ENCODE results near the gene RALY.

Gene RALY

DNA sequence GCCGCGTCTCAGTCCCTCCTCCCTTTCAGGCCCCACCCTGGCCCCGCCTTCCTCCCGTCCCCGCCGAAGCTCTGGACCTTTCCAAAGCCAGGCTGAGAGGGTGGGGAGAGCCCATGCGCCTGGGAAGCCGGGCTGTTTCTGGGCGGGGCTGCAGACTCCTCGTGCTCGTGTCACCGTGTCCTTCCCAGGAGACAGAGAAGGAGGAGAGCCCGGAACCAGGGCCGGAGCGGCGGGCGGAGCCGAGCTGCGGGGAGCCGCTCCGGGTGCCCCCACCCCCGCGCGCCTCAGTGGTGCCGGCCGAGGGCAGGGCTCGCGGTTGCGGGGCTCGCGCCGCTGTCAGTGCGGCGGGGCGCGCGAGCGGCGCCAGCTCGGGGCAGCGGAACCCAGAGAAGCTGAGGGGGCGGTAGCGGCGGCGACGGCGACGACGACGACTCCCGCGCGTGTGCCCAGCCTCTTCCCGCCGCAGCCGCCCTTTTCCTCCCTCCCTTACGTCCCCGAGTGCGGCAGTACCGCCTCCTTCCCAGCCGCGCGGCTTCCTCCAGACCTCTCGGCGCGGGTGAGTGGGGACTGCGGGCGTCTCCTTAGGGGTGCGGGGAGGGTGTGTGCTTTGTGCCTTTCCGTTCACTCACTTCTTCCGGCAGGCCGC lies at the start of gene RALY:
Gene RALY, plus strand, starts transcription at position 336 of the 646 bp plus-strand sequence. CDS start 78,164 bp downstream, outside the sequence.
- TF ChIP-seq, protein P1, sequence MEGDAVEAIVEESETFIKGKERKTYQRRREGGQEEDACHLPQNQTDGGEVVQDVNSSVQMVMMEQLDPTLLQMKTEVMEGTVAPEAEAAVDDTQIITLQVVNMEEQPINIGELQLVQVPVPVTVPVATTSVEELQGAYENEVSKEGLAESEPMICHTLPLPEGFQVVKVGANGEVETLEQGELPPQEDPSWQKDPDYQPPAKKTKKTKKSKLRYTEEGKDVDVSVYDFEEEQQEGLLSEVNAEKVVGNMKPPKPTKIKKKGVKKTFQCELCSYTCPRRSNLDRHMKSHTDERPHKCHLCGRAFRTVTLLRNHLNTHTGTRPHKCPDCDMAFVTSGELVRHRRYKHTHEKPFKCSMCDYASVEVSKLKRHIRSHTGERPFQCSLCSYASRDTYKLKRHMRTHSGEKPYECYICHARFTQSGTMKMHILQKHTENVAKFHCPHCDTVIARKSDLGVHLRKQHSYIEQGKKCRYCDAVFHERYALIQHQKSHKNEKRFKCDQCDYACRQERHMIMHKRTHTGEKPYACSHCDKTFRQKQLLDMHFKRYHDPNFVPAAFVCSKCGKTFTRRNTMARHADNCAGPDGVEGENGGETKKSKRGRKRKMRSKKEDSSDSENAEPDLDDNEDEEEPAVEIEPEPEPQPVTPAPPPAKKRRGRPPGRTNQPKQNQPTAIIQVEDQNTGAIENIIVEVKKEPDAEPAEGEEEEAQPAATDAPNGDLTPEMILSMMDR (conservative IDR thresholded peaks at IDR 0.05; ENCODE audit: low read length): no peak
- DNase-seq (ENCODE audit: low read depth): peak; percentile 99
- peak within 1 kb of the TSS; percentile 91 for H3K4me3 ChIP-seq (ENCODE audit: low read length)

DNA sequence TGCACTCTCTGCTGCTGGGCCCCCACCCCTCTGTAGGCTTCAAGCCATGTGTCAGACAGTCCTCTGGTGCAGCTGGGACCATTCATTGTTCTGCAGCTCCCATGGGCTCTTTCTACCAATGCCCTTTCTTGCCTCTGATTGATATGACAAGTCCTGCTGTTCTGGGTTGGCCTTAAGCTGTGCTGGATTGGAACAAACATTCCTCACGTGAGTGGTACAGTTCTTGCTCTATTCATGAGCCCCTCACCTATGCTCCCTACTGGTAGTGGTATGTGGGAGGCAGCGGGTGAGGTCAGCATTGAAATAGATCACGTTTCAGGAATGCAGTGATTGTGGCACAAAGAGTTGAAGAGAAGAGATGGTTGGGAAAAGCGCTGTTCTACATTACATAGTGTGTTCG lies 48.8 kb upstream of the RALY start:
- TF ChIP-seq, protein P1 (conservative IDR thresholded peaks at IDR 0.05; ENCODE audit: low read length): no peak
- H3K4me3 ChIP-seq (ENCODE audit: low read length): no peak overlapping the region
- no peak for DNase-seq (ENCODE audit: low read depth)

DNA sequence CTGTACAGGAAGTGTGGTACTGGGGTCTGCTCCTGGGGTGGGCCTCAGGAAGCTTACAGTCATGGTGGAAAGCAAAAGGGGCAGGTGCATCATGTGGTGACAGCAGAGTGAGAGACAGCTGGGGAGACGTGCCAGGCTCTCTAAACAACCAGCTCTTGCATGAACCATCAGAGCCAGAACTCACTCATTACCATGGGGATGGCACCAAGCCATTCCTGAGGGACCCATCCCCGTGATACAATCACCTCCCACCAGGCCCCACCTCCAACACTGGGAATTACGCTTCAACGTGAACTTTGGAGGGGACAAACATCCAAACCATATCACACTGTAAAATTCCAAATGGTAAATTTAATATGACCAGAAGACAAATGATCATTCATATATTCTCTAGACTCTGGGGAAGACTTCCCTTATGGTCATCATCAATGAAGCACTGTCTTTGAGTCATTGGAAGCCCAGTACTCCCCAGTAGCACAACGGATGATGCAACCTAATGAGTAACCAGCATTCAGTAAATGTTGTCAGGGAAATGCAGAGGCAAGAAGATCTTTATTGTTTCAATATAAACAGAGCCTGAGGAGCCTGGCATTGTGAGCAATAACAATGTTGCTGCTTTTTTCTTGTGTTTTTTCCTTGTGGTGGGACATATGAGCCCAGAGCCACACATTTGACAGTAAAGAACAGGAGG lies 48.2 kb upstream of the RALY start:
- H3K4me3 ChIP-seq (ENCODE audit: low read length): no peak overlapping the region
- peak; percentile 72 for DNase-seq (ENCODE audit: low read depth)
- TF ChIP-seq, protein P1 (conservative IDR thresholded peaks at IDR 0.05; ENCODE audit: low read length): no peak

DNA sequence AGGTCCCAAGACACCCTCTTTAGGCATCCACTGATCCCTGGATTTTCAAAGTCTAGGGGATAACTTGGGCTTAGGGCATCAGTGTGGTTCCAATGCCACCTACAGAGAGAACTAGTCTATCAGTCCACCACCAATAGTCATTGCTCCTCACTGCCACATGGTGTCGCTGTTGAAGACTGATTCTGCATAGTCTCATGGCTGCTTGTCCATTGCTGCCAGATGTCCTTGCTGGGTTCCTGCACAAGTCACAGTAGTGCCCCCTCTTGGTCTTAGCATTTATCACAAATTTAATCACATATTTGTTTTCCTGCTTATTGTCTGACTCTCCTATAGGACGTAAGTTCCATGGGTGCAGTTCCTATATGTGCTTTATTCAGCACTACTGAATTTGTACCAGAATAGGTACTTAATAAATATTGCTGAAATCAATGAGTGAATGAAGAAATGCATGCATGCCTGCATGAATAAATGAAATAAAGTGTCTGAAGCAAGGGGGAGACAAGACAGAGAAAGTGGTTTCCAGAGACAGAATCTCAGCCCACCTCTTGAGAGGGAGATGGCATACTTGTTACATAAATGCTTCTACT lies 45.9 kb upstream of the RALY start:
- TF ChIP-seq, protein P1 (conservative IDR thresholded peaks at IDR 0.05; ENCODE audit: low read length): peak; percentile 46
- DNase-seq (ENCODE audit: low read depth): peak; percentile 8
- no peak overlapping the region for H3K4me3 ChIP-seq (ENCODE audit: low read length)

DNA sequence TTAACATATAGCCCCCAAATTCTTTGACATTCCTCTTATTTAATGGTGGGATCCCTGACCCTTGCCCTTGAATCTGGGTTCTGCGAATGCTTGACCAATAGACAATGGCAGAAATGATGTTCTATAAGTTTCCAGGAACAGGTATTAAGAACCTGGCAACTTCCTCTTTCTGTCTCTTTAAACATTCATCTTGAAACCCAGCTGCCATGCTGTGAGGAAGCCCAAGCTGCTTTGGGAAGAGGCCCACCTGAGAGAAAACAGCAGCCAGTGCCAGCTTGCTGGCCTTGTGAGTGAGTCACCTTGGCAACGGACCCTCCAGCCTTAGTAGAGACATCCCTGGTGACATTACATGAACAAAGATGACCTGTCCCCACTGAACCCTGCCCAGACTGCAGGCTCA lies 45.2 kb upstream of the RALY start:
- TF ChIP-seq, protein P1 (conservative IDR thresholded peaks at IDR 0.05; ENCODE audit: low read length): no peak
- H3K4me3 ChIP-seq (ENCODE audit: low read length): no peak overlapping the region
- no peak for DNase-seq (ENCODE audit: low read depth)

DNA sequence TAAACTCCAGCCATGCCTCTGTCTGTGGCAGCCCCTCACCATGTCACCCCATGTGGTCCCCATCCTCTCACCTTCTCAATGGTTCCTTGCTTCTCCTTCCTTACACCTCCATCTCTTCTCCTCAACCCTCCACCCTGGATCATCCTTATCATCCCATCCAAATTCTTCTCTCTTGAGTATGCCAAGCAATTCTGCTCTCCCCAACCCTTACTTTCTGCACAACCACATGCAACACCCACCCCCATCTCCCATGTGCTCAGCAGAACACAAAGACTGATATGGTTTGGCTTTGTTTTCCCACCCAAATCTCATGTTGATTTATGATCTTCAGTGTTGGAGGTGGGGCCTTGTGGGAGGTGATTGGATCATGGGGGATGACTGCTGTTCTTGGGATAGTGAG lies 42.5 kb upstream of the RALY start:
- no peak for DNase-seq (ENCODE audit: low read depth)
- no peak overlapping the region for H3K4me3 ChIP-seq (ENCODE audit: low read length)
- TF ChIP-seq, protein P1 (conservative IDR thresholded peaks at IDR 0.05; ENCODE audit: low read length): no peak
